Measurements from ENCODE around the gene GPR55. TPM values are rescaled to one million over a fixed set of nuclear protein-coding genes. Genes with fewer than 3 reads are reported as not detected.

Gene GPR55
- total and polyA plus RNA-seq, 2 of the 4 experiments (the other 2 are of a cell fraction) = 0.03 TPM; not detected in 1

DNA sequence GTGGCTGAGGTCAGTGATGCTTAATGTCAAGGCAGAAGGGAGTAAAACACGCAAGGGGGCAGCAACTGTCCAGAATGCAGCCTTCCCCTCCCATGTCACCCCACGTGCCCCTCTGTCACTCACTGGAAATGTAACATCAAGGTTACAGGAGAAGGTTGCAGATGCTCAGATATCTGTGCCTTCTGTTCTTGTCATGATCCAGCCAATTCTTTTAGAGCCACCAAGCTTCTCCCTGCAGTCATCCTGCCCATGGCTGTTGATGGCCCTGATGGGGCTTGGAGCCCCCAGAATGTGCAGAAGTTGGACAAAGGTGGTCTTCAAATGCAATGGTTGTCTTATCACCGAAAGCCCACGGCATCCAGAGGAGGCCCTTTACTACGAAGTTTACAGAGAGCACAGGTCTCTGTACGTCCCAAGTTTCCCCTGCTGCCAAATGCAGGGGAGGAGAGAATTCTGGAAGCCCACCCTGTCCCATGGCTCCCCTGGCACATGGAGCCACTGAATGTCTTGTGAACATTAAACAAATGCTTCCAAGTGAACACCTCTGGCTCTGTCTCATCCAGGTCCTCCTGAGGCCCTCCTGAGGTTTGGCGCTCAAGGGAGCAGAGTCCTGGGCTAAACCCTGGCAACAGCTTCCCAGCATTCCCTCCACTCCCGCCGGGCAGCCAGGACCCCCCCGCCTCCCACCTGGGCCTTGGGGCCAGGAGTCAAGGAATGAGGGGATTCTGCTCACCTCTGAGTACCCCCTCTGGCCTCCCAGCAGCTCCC, 4.5 kb upstream of the GPR55 start:
- no peaks in the 10 kb centered on the region for H3K9me1 ChIP-seq (ENCODE audit: insufficient read depth, low read length)
- H2AK9ac ChIP-seq (replicated peaks; ENCODE audit: low read depth, low read length, poor library complexity) = no peak overlapping the region
- no peak overlapping the region for H4K5ac ChIP-seq (ENCODE audit: low read depth, low read length)
- no peaks in the 10 kb centered on the region for H3K79me1 ChIP-seq (ENCODE audit: low read depth in 1 of 2, low read length in 2 of 2)
- DNase-seq = no peak
- no peak overlapping the region for H3K56ac ChIP-seq (ENCODE audit: extremely low read depth, insufficient read depth, low read length)
- no peaks in the 10 kb centered on the region for H4K20me1 ChIP-seq (ENCODE audit: insufficient read depth, low read length)
- CTCF ChIA-PET = no interaction called here
- no peak overlapping the region for H3K27ac ChIP-seq (ENCODE audit: insufficient read depth, low read length)
- no peak overlapping the region for H3K4me3 ChIP-seq (ENCODE audit: insufficient read depth, low read depth, low read length)
- ATAC-seq (ENCODE audit: low read depth) = no peak
- no peak overlapping the region for H2BK120ac ChIP-seq (ENCODE audit: low read depth, low read length)
- no TSS peak for BruUV-seq (replicated peaks)
- no peak overlapping the region for H2BK20ac ChIP-seq (ENCODE audit: low read depth, low read length)
- H3K23ac ChIP-seq (ENCODE audit: low read depth, low read length) = no peak overlapping the region
- no peak overlapping the region for H3K9ac ChIP-seq (ENCODE audit: low read depth, low read length)
- dilution Hi-C loops (cut with HindIII; ENCODE audit: low sequenced_read_pairs, unreplicated experiment) = no loop called here
- POLR2A ChIA-PET (ENCODE audit: unreplicated experiment) = no interaction called here
- H3K27me3 ChIP-seq (ENCODE audit: control insufficient read depth, insufficient read depth, low read length) = peaks cover 28% of the 10 kb centered on the region; the same call in 1 of the 2 replicates
- no CpG with 5 or more reads among the region's 10 CpGs for WGBS, 2 experiments (ENCODE audit: extremely low coverage in 2 of 2, insufficient read length in 1 of 2)
- no peak overlapping the region for H3K14ac ChIP-seq (replicated peaks; ENCODE audit: low read depth, low read length)
- intact Hi-C loops (cut with micrococcal nuclease) = no loop called here
- in situ Hi-C loops (cut with MboI; ENCODE audit: low sequenced_read_pairs) = no loop called here
- no peak overlapping the region for H4K91ac ChIP-seq (ENCODE audit: insufficient read depth, low read depth, low read length)
- H3K4ac ChIP-seq (ENCODE audit: low read depth, low read length) = no peak overlapping the region
- no peak overlapping the region for H2AK5ac ChIP-seq (ENCODE audit: low read depth, low read length)
- no peak overlapping the region for H2BK5ac ChIP-seq (ENCODE audit: low read depth, low read length, poor library complexity, severe bottlenecking)
- H2BK15ac ChIP-seq (ENCODE audit: low read depth, low read length) = no peak overlapping the region
- H3K9me3 ChIP-seq (ENCODE audit: control insufficient read depth, insufficient read depth, low read length) = no peaks in the 10 kb centered on the region
- no peak overlapping the region for H3K18ac ChIP-seq (ENCODE audit: low read depth, low read length)
- no peak overlapping the region for H3K4me2 ChIP-seq (ENCODE audit: low read depth, low read length)
- H3K36me3 ChIP-seq (ENCODE audit: control insufficient read depth, insufficient read depth, low read length) = no peaks in the 10 kb centered on the region
- no peak overlapping the region for H2AFZ ChIP-seq (replicated peaks; ENCODE audit: low read length, poor library complexity)
- no peak overlapping the region for H4K8ac ChIP-seq (ENCODE audit: low read depth in 2 of 2, low read length in 2 of 2)
- no peak for TF ChIP-seq MAFK (IDR thresholded peaks at IDR 0.05; ENCODE audit: low read depth, low read length)
- no peak for TF ChIP-seq POLR2A (IDR thresholded peaks at IDR 0.05; ENCODE audit: low read depth, low read length)
- TF ChIP-seq RFX5 (IDR thresholded peaks at IDR 0.05; ENCODE audit: low read depth, low read length) = no peak
- TF ChIP-seq CHD1 (IDR thresholded peaks at IDR 0.05; ENCODE audit: low read depth, low read length) = no peak
- TF ChIP-seq, protein P1, sequence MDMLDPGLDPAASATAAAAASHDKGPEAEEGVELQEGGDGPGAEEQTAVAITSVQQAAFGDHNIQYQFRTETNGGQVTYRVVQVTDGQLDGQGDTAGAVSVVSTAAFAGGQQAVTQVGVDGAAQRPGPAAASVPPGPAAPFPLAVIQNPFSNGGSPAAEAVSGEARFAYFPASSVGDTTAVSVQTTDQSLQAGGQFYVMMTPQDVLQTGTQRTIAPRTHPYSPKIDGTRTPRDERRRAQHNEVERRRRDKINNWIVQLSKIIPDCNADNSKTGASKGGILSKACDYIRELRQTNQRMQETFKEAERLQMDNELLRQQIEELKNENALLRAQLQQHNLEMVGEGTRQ (IDR thresholded peaks at IDR 0.05; ENCODE audit: low read depth, low read length) = no peak
- no peak for TF ChIP-seq BHLHE40 (IDR thresholded peaks at IDR 0.05; ENCODE audit: low read depth, low read length)
- no peak for TF ChIP-seq MAZ (IDR thresholded peaks at IDR 0.05; ENCODE audit: borderline replicate concordance, low read depth, low read length)
- TF ChIP-seq CEBPB (IDR thresholded peaks at IDR 0.05; ENCODE audit: low read depth, low read length) = no peak
- H3K4me1 ChIP-seq (ENCODE audit: control insufficient read depth, insufficient read depth, low read length) = no peaks in the 10 kb centered on the region

Data from IMR-90 (cell line).